ENCODE results near the gene DNAH7. TPM values are rescaled to one million over a fixed set of nuclear protein-coding genes. Genes with fewer than 3 reads are reported as not detected.

DNAH7 gene
- total and polyA plus RNA-seq, 2 donors (not counting 1 experiment from before 2014, with no cell fraction given) = 0.01 to 0.05 TPM

- Histone ChIP-seq H3K79me2 (ENCODE audit: control insufficient read depth, insufficient read depth, low read length) (peaks cover 27% of the 10 kb centered on the region), H3K4me1 (ENCODE audit: control insufficient read depth in 2 of 2, insufficient read depth in 2 of 2, low read length in 2 of 2) (no peaks in the 10 kb centered on the region), H3K27me3 (replicated peaks in 1 of 4; ENCODE audit: control extremely low read depth in 1 of 4, control insufficient read depth in 3 of 4, insufficient read depth in 4 of 4, low read length in 3 of 4) (no peaks in the 10 kb centered on the region), H3K4me2 (replicated peaks; ENCODE audit: low read depth, low read length, poor library complexity, severe bottlenecking) (no peak overlapping the region), H3K9ac (ENCODE audit: low read length) (no peak overlapping the region), H3K36me3 (replicated peaks in 1 of 2; ENCODE audit: control extremely low read depth in 1 of 2, control insufficient read depth in 1 of 2, extremely low read depth in 1 of 2, insufficient read depth in 2 of 2, low read length in 1 of 2) (peaks cover 12 to 17% of the 10 kb centered on the region in 2 experiments), H3K27ac (ENCODE audit: low read length in 2 of 2) (no peak overlapping the region), H4K20me1 (ENCODE audit: control insufficient read depth, insufficient read depth, low read length, poor library complexity, severe bottlenecking) (no peaks in the 10 kb centered on the region), H3K9me3 (ENCODE audit: control extremely low read depth in 1 of 3, control insufficient read depth in 2 of 3, insufficient read depth in 1 of 3, low read length in 2 of 3) (peaks cover under 1 to 3% (median 1%) of the 10 kb centered on the region in 3 donors), H3K4me3 (ENCODE audit: control extremely low read depth in 1 of 5, extremely low read depth in 1 of 5, insufficient read depth in 1 of 5, low read depth in 2 of 5, low read length in 4 of 5) (no peak overlapping the region), H2AFZ (ENCODE audit: insufficient read depth, low read depth, low read length, poor library complexity, severe bottlenecking) (no peak overlapping the region)
- no peak for TF ChIP-seq CTCF (IDR thresholded peaks at IDR 0.05)
- Mint-ChIP-seq H3K27me3 (no peaks in the 10 kb centered on the region), H3K9me3 (ENCODE audit: insufficient read depth) (peaks cover under 1% of the 10 kb centered on the region), H3K4me3 (no peak overlapping the region), H3K27ac (no peak overlapping the region), H3K4me1 (peaks cover 5% of the 10 kb centered on the region)
- intact Hi-C loops (cut with micrococcal nuclease) = no loop called here
- POLR2A ChIA-PET = no interaction called here
- WGBS (ENCODE audit: insufficient coverage) = no CpG with 5 or more reads among the region's 5 CpGs
- ATAC-seq (ENCODE audit: low read depth) (no peak), DNase-seq (no peak)
- CTCF ChIA-PET = interaction anchor here (0.6 to 1.5 kb wide), 2 partner anchors 208 to 232 kb away, joined by 3 to 4 read pairs; no protein-coding TSS in a partner anchor
Observed at GRCh38 chr2:195706161-195706900, 362.3 kb downstream of the DNAH7 start.

- Histone ChIP-seq H3K36me3 (replicated peaks in 1 of 2; ENCODE audit: control extremely low read depth in 1 of 2, control insufficient read depth in 1 of 2, extremely low read depth in 1 of 2, insufficient read depth in 2 of 2, low read length in 1 of 2) (peaks cover 9 to 10% of the 10 kb centered on the region in 2 experiments), H3K4me2 (replicated peaks; ENCODE audit: low read depth, low read length, poor library complexity, severe bottlenecking) (no peak overlapping the region), H3K27ac (ENCODE audit: low read length in 2 of 2) (no peak overlapping the region), H3K4me3 (ENCODE audit: control extremely low read depth in 1 of 5, extremely low read depth in 1 of 5, insufficient read depth in 1 of 5, low read depth in 2 of 5, low read length in 4 of 5) (no peak overlapping the region), H3K79me2 (ENCODE audit: control insufficient read depth, insufficient read depth, low read length) (peaks cover 71% of the 10 kb centered on the region), H3K9ac (ENCODE audit: low read length) (no peak overlapping the region), H4K20me1 (ENCODE audit: control insufficient read depth, insufficient read depth, low read length, poor library complexity, severe bottlenecking) (no peaks in the 10 kb centered on the region), H3K27me3 (replicated peaks in 1 of 4; ENCODE audit: control extremely low read depth in 1 of 4, control insufficient read depth in 3 of 4, insufficient read depth in 4 of 4, low read length in 3 of 4) (no peaks in the 10 kb centered on the region), H3K9me3 (ENCODE audit: control extremely low read depth in 1 of 3, control insufficient read depth in 2 of 3, insufficient read depth in 1 of 3, low read length in 2 of 3) (peaks cover 5 to 25% (median 20%) of the 10 kb centered on the region in 3 donors), H3K4me1 (ENCODE audit: control insufficient read depth in 2 of 2, insufficient read depth in 2 of 2, low read length in 2 of 2) (peaks cover 5% of the 10 kb centered on the region in 2 donors), H2AFZ (ENCODE audit: insufficient read depth, low read depth, low read length, poor library complexity, severe bottlenecking) (no peak overlapping the region)
- H3K4me1 Mint-ChIP-seq = peaks cover 25% of the 10 kb centered on the region
- H3K27me3 Mint-ChIP-seq = no peaks in the 10 kb centered on the region
- intact Hi-C loops (cut with micrococcal nuclease) = no loop called here
- DNase-seq = no peak
- no peak overlapping the region for H3K4me3 Mint-ChIP-seq
- ATAC-seq (ENCODE audit: low read depth) = no peak
- ChIA-PET CTCF (no interaction called here), POLR2A (no interaction called here)
- WGBS (ENCODE audit: insufficient coverage) = no CpG with 5 or more reads among the region's 3 CpGs
- TF ChIP-seq CTCF (IDR thresholded peaks at IDR 0.05) (no peak), EZH2 (IDR thresholded peaks at IDR 0.05; ENCODE audit: borderline replicate concordance, insufficient read depth, low read depth, low read length, poor library complexity, severe bottlenecking) (no peak)
- H3K27ac Mint-ChIP-seq = no peak overlapping the region
- H3K9me3 Mint-ChIP-seq (ENCODE audit: insufficient read depth) = peaks cover 19% of the 10 kb centered on the region
Observed at GRCh38 chr2:195700480-195700879, 368.2 kb downstream of the DNAH7 start.
